ENCODE results near the gene MED27. TPM values are rescaled to one million over a fixed set of nuclear protein-coding genes. Genes with fewer than 3 reads are reported as not detected.

MED27 gene
- total and polyA plus RNA-seq, 2 of the 8 experiments (the other 6 are each of a cell fraction or from before 2014, with no cell fraction given): 29.9 to 56.5 TPM

GRCh38 chr9:132099741-132100407 lies 20.2 kb upstream of the MED27 start:
- no peaks in the 10 kb centered on the region for H3K4me1 ChIP-seq (replicated peaks in 1 of 4; ENCODE audit: control insufficient read depth in 3 of 4, insufficient read depth in 4 of 4, low read length in 3 of 4)
- H4K91ac ChIP-seq (replicated peaks; ENCODE audit: insufficient read length, low read length): no peak overlapping the region
- no peaks in the 10 kb centered on the region for H3K79me2 ChIP-seq (ENCODE audit: control insufficient read depth in 1 of 2, insufficient read depth in 2 of 2, low read length in 2 of 2)
- H2BK5ac ChIP-seq (ENCODE audit: low read depth, low read length): no peak overlapping the region
- no peak overlapping the region for H3K4me3 ChIP-seq (ENCODE audit: extremely low read depth in 1 of 4, insufficient read depth in 2 of 4, low read depth in 3 of 4, low read length in 4 of 4)
- H2BK20ac ChIP-seq (ENCODE audit: low read length): no peak overlapping the region
- no peak for TF ChIP-seq YY1 (IDR thresholded peaks at IDR 0.05; ENCODE audit: low read depth, low read length)
- CTCF ChIA-PET (ENCODE audit: partially characterized antibody): interaction anchor here (0.8 to 1.1 kb wide), 2 partner anchors 18 to 38 kb away, joined by 3 read pairs; no protein-coding TSS in a partner anchor
- no peak overlapping the region for H4K8ac ChIP-seq (ENCODE audit: extremely low read depth, insufficient read depth, low read length)
- no peaks in the 10 kb centered on the region for H3K23me2 ChIP-seq (ENCODE audit: low read depth, low read length)
- H3K79me1 ChIP-seq (ENCODE audit: low read depth, low read length): no peaks in the 10 kb centered on the region
- POLR2A ChIA-PET (ENCODE audit: partially characterized antibody): no interaction called here
- H2BK12ac ChIP-seq (ENCODE audit: low read depth, low read length): no peak overlapping the region
- H3K56ac ChIP-seq (replicated peaks; ENCODE audit: insufficient read length, low read depth, low read length): no peak overlapping the region
- no peaks in the 10 kb centered on the region for H3K36me3 ChIP-seq (ENCODE audit: control insufficient read depth in 2 of 4, insufficient read depth in 4 of 4, low read length in 3 of 4)
- whole genome bisulfite sequencing, 2 experiments (ENCODE audit: extremely low coverage in 1 of 2, insufficient coverage in 1 of 2, insufficient read length in 1 of 2, insufficient replicate concordance in 2 of 2, low coverage in 1 of 2, low lambda C conversion rate in 2 of 2, missing lambda C conversion rate in 1 of 2): 88% methylated on average over 8 of the region's 8 CpGs; no CpG with 5 or more reads in 1 of the 2 experiments
- no peak overlapping the region for H3K9ac ChIP-seq (replicated peaks in 1 of 4; ENCODE audit: extremely low read depth in 1 of 4, low read depth in 3 of 4, low read length in 3 of 4)
- no peak overlapping the region for H3K14ac ChIP-seq (ENCODE audit: insufficient read length)
- no peak overlapping the region for H3K4me2 ChIP-seq (ENCODE audit: insufficient read depth in 1 of 2, low read depth in 2 of 2, low read length in 2 of 2)
- no peaks in the 10 kb centered on the region; a peak in 1 of 7 replicates for H3K27me3 ChIP-seq (replicated peaks in 1 of 4; ENCODE audit: control insufficient read depth in 3 of 4, extremely low read depth in 1 of 4, insufficient read depth in 3 of 4, low read length in 3 of 4)
- no peak overlapping the region for H2BK15ac ChIP-seq (ENCODE audit: low read length)
- H4K20me1 ChIP-seq (replicated peaks in 1 of 2; ENCODE audit: control insufficient read depth in 1 of 2, insufficient read depth in 2 of 2, low read length in 2 of 2): no peaks in the 10 kb centered on the region
- H3K23ac ChIP-seq (ENCODE audit: insufficient read length): no peak overlapping the region
- H3K9me3 ChIP-seq (ENCODE audit: insufficient read depth in 2 of 2, low read depth in 1 of 2, low read length in 1 of 2): peaks cover 0 to 3% of the 10 kb centered on the region in 2 experiments; a peak in 1 of 4 replicates
- no peak overlapping the region for H2AFZ ChIP-seq (ENCODE audit: low read length)
- H3K27ac ChIP-seq (ENCODE audit: low read depth, low read length): no peak overlapping the region
- H4K5ac ChIP-seq (ENCODE audit: insufficient read length, low read depth, low read length): no peak overlapping the region
- H3K18ac ChIP-seq (ENCODE audit: extremely low read depth, low read length): no peak overlapping the region
- no peak overlapping the region for H2AK5ac ChIP-seq (ENCODE audit: low read depth, low read length)
- no peak overlapping the region for H2BK120ac ChIP-seq (replicated peaks; ENCODE audit: low read depth, low read length)
- FAIRE-seq (no peak), DNase-seq (ENCODE audit: low read depth in 1 of 2, low spot score in 2 of 2) (no peak)
- no peak overlapping the region for H3K4ac ChIP-seq (replicated peaks; ENCODE audit: insufficient read length, low read depth, low read length)
